Measurements from ENCODE around the gene TRIM58. TPM values are rescaled to one million over a fixed set of nuclear protein-coding genes. Genes with fewer than 3 reads are reported as not detected.

The TRIM58 gene
- total and polyA plus RNA-seq, 2 of the 4 experiments (the other 2 are of a cell fraction) = 0.54 to 0.91 TPM

DNA sequence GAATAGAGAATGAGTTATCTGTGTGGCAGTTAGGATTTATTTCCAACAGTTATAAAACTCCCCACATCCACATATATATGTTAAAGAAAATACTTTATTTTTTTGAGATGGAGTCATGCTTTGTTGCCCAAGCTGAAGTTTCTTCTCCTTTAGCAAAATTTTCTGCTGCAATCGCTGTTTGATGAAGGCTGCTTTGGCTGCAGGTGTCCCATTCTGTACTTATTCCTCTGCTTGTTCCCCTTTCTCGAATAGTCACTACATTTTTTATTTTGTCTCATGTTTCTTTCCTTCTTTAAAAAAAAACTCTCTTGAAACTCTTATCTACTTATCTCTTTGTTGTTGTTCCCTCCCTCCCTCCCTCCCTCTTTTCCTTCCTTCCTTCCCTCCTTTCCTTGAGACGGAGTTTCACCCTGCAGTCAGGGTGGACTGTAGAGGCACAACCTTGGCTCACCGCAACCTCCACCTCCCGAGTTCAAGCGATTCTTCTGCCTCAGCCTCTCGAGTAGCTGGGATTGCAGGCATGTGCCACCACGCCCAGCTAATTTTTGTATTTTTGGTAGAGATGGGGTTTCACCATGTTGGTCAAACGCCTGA is 49.0 kb downstream of the TRIM58 start:
- DNase-seq (no peak), ATAC-seq (ENCODE audit: low read depth) (no peak)
- Histone ChIP-seq H2BK120ac (ENCODE audit: low read depth, low read length) (no peak overlapping the region), H3K56ac (ENCODE audit: extremely low read depth, insufficient read depth, low read length) (no peak overlapping the region), H4K8ac (ENCODE audit: low read depth in 2 of 2, low read length in 2 of 2) (no peak overlapping the region), H2BK20ac (ENCODE audit: low read depth, low read length) (no peak overlapping the region), H3K23ac (ENCODE audit: low read depth, low read length) (no peak overlapping the region), H3K9ac (ENCODE audit: low read depth, low read length) (no peak overlapping the region), H3K79me1 (ENCODE audit: low read depth in 1 of 2, low read length in 2 of 2) (no peaks in the 10 kb centered on the region), H4K91ac (ENCODE audit: insufficient read depth, low read depth, low read length) (no peak overlapping the region), H3K18ac (ENCODE audit: low read depth, low read length) (no peak overlapping the region), H4K5ac (ENCODE audit: low read depth, low read length) (no peak overlapping the region), H3K4me1 (ENCODE audit: control insufficient read depth, insufficient read depth, low read length) (no peaks in the 10 kb centered on the region), H3K4me2 (ENCODE audit: low read depth, low read length) (no peak overlapping the region), H2AK9ac (replicated peaks; ENCODE audit: low read depth, low read length, poor library complexity) (no peak overlapping the region), H4K20me1 (ENCODE audit: insufficient read depth, low read length) (no peaks in the 10 kb centered on the region), H2BK15ac (ENCODE audit: low read depth, low read length) (no peak overlapping the region), H2AFZ (replicated peaks; ENCODE audit: low read length, poor library complexity) (no peak overlapping the region), H3K14ac (replicated peaks; ENCODE audit: low read depth, low read length) (no peak overlapping the region), H2AK5ac (ENCODE audit: low read depth, low read length) (no peak overlapping the region), H3K9me3 (ENCODE audit: control insufficient read depth, insufficient read depth, low read length) (peaks cover 9% of the 10 kb centered on the region), H3K36me3 (ENCODE audit: control insufficient read depth, insufficient read depth, low read length) (no peaks in the 10 kb centered on the region), H3K4me3 (ENCODE audit: insufficient read depth, low read depth, low read length) (no peak overlapping the region), H3K27me3 (ENCODE audit: control insufficient read depth, insufficient read depth, low read length) (no peaks in the 10 kb centered on the region), H3K27ac (ENCODE audit: insufficient read depth, low read length) (no peak overlapping the region), H3K9me1 (ENCODE audit: insufficient read depth, low read length) (no peaks in the 10 kb centered on the region), H2BK5ac (ENCODE audit: low read depth, low read length, poor library complexity, severe bottlenecking) (no peak overlapping the region), H3K4ac (ENCODE audit: low read depth, low read length) (no peak overlapping the region)
- CTCF ChIA-PET = no interaction called here
- intact Hi-C loops (cut with micrococcal nuclease) (no loop called here), in situ Hi-C loops (cut with MboI; ENCODE audit: low sequenced_read_pairs) (no loop called here), dilution Hi-C loops (cut with HindIII; ENCODE audit: low sequenced_read_pairs, unreplicated experiment) (no loop called here)
- WGBS, 2 experiments (ENCODE audit: extremely low coverage in 2 of 2, insufficient read length in 1 of 2) = no CpG with 5 or more reads among the region's 9 CpGs
- no TSS peak for BruUV-seq (replicated peaks)
- TF ChIP-seq RCOR1 (IDR thresholded peaks at IDR 0.05; ENCODE audit: insufficient replicate concordance, low read length) = no peak
- POLR2A ChIA-PET (ENCODE audit: unreplicated experiment) = no interaction called here

Data from IMR-90 (cell line).